NCI-H1417 treated with DMSO at 0.1 percent for 48 hours (cell line): ENCODE data around the gene ELOA.
A peak's percentile ranks its signal among the peaks of the same experiment; 100 is the strongest.
"Not testable (repeated sequence)": the region's sequence is repeated elsewhere in the genome, so short reads cannot be mapped to it uniquely, and the experiment has no call there.

ENCODE experiments used
- DNase-seq: peaks from one replicate; lab custom pipeline; 2025; lab: John Stamatoyannopoulos, UW

ELOA gene

DNA sequence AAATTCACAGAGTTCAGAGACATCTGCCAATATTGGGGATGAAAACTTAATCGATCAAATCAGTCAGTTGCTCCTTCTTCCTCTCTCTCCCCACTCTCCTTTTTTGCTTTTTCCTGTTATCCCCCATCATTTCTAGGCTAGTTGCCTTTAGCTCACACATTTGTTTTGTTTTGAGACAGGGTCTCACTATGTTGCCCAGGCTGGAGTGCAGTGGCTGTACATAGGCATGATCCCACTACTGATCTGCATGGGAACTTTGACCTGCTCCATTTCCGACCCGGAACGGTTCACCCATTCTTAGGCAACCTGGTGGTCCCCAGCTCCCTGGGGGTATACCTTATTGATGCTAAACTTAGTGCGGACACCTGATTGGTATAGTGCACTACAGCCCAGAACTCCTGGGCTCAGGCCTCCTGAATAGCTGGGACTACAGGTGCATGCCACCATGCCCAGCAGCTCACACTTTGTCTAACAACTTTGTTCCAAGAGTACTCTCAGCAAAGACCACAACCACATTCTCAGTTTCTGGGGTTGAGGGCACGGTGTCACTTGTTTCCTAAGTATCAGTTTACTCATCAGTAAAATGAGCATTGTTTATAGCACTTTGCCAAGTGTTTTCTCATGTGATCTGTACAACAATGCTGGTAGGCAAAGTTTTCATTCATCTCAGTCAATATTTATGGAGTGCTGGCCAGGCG, 6.7 kb upstream of the ELOA start:
- no peak for DNase-seq

DNA sequence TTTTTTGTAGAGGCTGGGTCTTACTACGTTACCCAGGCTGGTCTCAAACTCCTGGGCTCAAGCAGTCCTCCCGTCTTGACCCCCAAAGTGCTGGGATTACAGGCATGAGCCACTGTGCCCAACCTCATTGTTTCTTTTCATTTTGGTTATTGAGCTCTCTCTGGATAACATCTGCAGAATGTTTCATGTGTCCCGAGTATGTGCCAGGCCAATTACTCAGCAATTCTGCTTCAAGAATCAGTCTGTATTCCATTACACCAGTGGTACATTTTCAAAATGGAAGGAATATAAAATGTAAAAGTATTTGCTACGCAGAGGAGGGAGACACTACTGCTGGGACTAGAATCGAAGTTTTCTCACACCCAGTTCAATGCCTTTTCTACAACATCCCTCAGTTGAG, 1.7 kb upstream of the ELOA start:
- DNase-seq, result no peak

DNA sequence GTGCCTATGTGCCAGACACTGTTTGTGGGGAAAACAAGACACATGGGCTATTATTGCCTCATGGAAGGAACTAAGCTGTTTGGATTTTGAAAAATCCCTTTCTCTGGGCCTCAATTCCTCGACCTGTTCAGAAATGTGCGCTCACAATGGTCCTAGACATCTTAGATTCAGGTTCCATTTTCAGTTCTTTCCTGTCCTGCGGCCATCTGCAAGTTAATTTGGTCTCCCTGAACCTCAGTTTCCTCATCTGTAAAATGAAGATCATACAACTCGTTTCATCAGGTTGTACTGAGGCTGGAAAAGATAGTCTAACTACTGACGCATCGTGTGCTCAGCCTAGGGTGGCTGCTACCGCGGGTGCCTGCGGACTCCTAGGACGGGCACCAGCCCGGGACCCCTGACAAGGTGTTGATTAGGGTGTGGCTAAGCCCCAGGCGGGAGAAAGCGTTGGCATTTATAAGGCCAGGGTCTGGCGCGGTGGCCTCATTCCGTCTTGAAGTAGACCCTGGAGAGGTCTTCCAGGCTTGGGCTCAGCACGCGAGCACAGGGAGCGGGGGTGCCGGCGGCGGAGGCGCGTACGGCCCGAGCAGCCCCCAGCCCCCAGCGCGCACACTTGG, 493 bp upstream of the ELOA start:
- DNase-seq, result no peak

DNA sequence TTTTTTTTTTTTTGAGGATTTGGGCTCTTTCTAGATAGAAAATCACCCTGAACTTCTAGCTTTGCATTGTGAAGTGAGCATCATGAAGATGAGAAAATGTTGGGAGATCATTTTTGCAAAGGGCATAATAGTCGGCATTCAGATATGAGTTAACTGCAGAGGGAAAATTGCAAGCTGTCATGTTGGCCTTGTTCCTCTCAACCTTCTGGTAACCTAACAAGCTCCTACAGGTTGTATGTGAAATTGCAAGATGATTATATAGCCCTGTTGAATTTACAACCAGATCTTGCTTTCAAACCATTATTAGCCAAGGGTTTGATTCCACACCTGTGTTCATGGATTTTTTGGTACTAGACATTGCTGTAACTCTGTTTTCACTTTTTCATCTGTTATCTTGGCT, 2.2 kb downstream of the ELOA start:
- DNase-seq, result no peak

DNA sequence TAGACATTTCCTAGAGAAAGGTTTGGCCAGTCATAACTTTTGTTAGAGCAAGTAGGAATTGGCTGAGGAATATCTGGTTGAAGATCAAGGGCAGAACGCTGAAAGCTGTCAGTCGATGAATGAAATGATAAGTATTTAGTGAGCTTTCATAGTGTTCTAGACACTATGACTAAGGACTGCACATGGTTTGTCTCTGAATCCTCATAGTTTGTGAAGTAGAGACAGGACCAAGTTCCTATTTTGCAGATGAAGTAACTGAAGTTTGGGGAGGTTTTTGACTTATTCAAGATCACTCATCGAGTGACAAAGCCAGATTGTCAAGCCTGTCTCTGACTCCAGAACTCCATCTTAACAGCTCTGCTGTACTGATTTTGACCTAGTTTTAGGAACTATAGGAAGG, 4.7 kb downstream of the ELOA start:
- DNase-seq, result no peak

DNA sequence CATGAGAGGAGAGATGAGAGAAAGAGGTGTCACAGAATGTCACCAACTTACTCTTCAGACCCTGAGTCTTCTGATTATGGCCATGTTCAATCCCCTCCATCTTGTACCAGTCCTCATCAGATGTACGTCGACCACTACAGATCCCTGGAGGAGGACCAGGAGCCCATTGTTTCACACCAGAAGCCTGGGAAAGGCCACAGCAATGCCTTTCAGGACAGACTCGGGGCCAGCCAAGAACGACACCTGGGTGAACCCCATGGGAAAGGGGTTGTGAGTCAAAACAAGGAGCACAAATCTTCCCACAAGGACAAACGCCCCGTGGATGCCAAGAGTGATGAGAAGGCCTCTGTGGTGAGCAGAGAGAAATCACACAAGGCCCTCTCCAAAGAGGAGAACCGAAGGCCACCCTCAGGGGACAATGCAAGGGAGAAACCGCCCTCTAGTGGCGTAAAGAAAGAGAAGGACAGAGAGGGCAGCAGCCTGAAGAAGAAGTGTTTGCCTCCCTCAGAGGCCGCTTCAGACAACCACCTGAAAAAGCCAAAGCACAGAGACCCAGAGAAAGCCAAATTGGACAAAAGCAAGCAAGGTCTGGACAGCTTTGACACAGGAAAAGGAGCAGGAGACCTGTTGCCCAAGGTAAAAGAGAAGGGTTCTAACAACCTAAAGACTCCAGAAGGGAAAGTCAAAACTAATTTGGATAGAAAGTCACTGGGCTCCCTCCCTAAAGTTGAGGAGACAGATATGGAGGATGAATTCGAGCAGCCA, 8.0 kb downstream of the ELOA start:
- DNase-seq, result no peak

DNA sequence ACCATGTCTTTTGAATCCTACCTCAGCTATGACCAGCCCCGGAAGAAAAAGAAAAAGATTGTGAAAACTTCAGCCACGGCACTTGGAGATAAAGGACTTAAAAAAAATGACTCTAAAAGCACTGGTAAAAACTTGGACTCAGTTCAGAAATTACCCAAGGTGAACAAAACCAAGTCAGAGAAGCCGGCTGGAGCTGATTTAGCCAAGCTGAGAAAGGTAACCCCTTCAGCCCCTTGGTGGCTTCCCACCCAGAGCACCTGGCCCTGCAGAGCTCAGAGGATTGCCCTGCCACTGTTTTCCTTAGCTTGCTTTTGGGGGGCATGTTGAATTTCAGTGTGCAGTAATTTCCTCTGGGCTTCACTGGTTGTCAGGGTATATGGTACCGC, 8.5 kb downstream of the ELOA start:
- DNase-seq, result no peak

DNA sequence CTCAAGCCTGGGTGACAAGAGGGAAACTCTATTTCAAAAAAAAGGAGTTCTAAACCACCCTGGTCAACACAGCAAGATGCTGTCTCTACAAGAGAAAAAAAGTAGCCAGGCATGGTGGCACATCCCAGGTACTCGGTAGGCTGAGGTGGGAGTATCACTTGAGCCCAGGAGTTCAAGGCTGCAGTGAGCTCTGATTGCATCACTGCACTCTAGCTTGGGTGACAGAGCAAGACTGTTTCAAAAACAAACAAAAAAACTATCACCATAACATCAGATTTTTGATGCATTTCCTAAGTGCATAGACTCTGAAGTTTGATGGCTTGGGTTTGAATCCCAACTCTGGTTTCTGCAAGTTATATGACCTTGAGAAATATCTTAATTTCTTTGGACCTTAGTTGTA, 9.6 kb downstream of the ELOA start:
- no peak for DNase-seq

DNA sequence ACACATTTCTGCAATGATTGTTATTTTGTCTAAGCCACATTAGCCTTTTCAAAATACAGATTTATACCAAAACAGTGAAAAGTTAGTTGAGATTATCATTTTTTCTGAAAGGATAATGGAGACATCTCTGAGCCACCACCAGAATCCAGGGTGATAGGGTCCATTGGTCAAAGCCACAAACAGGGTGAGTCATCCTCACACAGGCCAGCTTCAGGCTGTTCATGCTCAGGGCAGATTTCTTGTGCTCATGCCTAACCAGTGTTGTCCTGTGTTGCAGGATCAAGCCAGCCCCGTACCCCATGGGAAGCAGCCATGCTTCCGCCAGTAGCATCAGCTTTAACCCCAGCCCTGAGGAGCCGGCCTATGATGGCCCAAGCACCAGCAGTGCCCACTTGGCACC, 13.4 kb downstream of the ELOA start:
- no peak for DNase-seq

DNA sequence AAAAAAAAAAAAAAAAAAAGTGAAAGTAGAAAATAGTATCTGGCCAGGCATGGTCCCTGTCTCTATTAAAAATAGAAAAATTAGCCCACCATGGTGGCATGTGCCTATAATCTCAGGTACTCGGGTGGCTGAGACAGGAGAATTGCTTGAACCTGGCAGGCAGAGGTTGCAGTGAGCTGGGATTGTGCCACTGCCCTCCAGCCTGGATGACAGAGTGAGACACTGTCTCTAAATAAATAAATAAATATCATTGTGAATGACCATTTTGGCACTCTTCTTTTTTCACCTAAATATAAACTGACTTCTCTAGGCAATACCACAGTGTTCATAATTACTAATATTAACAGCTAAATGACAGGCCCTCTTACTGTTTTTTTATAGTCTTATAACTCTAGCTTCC, 14.5 kb downstream of the ELOA start:
- no peak for DNase-seq

DNA sequence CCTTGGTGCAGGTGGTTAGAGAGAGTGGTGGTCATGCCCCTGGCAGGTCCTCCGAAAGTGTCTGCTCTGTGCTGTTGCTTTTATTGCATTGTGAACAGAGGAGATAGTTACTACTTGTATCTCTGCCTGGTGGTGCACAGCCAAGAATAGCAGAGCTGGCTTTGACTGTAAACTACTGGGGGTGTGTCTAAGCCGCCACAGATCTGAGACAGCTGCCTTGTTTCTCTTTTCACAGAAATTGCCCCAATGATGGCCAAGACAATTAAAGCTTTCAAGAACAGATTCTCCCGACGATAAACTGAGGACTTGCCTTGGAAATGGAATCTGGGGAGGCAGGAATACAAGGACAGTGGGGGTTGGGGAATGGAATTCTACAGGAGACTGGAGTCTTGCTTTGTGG, 16.0 kb downstream of the ELOA start:
- DNase-seq, result no peak

DNA sequence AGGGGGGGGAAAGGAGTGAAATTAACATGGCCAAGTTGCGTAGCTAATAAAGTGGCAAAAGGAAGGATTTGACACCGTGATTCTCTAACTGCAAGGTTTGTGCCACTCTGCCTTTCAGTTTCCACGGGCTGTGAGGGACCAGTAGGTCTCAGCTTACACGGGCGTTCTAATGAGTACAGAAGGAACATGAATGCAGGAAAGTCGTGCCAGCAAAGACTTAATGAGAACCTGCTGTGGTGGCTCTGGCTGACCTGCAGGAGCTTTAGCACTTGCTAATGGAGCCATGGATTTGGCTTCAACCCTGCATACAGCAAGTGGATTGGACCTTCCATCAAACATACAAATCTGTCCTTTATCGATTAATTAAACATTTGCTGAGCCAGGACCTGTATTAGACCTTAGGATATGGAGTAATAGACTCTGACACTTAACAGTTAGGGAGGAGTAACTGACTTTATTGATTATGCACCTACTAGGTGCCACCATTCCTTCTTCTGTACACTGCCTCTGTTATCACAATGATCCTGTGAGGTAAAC, 19.8 kb downstream of the ELOA start:
- no peak for DNase-seq

DNA sequence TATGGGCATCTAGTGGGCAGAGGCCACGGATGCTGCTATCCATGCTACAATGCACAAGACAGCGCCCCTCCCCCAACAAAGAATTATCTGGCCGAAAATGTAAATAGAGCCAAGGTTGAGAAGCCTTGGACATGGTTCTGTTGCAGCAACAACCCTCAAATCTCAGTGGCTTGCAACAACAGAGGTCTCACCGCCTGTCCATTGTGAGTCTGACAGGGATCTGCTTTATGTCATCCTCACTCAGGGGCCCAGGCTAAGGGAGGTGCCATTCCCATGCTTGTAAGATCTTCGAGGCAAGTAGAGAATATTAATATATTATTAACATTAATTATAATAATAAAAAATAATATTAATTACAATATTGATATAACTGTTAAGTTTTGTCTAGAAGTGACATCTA, 25.5 kb downstream of the ELOA start:
- no peak for DNase-seq

DNA sequence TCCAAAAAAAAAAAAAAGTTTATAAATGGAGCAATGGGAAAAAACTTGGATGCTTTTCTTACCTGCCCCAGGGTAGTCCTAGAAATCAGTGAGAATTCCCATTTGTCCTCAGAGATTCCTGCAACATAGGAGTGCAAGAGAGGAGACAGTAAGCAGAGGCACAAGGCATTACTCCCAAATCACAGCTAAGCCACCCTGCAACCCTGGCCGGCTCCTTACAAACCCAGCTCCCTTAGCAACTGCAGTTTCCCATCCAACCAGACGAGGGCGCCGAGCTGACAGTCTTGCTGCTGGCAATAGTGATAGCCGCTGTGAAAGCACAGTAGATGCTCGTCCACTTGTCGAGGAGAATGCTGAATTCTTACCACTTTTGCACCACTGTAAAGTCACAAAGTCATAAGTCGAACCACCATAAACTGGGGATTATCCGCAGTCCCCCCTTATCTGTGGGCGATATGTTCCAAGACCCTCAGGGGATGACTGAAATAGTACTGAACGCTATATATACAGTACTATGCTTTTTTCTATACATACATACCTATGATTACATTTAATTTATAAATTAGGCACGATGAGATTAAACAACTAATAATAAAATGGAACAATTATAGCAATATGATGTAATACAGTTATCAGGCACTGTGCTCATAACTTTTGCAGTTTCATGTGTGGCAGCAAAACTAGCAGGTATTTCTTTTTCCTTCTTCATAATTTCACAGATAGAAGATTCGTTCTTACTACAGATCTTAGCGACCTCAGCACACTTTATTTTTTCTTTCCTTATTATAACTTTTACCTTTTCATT, 29.0 kb downstream of the ELOA start:
- peak; percentile 16 for DNase-seq

DNA sequence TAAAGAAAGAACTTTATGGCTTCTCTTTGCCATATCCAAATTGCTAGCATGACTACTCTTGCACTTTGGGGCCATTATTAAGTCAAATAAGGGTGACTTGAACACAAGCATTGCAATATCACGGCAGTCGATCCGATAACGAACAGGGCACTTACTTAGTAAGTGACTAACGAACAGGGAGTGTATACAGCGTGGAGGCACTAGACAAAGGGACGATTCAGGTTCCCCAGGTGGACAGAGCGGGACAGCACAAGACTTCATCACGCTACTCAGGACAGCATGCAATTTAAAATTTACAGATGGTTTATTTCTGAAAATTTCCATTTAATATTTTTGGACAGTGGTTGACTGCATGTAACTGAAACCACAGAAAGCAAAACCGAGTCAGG, 29.6 kb downstream of the ELOA start:
- DNase-seq, result no peak

DNA sequence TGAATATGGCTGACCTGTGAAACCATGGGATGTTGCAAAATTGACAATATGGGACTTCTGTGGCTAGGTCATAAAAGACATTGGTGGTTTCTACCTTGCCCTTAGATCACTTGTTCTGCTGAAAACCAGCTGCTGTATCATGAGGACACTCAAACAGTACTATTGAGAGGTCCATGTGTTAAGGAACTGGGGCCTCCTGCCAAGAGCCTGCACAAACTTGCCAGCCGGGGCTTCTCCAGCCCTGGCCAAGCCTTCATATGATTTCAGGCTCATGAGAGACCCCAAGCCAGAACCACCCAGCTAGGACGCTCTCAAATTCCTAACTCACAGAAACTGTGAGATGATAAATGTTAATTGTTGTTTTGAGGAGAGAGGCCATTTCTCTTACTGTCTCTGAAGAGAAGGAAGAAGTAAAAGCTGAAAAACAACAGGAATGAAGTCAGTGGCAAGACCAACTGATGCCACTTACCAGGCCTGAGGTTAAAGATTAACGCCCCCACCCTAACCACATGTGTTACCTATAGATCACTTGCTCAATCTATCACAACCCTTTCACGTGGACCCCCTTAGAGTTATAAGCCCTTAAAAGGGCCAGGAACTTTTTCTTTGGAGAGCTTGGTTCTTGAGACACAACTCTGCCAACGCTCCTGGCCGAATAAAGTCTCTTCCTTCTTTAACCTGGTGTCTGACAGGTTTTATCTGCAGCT, 31.1 kb downstream of the ELOA start:
- DNase-seq, result no peak

DNA sequence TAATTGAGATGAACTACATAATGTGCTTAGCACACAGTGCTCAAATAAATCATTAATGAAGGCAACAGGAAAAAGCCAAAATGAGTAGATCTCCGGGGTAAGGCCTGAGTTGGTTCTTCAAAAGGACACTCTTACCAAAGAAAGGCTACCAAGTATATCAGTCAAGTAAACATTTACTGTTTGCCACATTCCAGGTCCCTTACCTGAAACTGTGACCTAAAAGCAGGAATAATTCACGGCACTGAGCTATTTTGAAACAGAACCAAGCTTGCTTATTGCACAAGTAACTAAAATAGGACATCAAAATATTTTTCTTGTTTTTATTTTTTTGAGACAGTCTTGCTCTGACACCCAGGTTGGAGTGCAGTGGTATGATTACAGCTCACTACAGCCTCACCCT, 32.9 kb downstream of the ELOA start:
- no peak for DNase-seq

DNA sequence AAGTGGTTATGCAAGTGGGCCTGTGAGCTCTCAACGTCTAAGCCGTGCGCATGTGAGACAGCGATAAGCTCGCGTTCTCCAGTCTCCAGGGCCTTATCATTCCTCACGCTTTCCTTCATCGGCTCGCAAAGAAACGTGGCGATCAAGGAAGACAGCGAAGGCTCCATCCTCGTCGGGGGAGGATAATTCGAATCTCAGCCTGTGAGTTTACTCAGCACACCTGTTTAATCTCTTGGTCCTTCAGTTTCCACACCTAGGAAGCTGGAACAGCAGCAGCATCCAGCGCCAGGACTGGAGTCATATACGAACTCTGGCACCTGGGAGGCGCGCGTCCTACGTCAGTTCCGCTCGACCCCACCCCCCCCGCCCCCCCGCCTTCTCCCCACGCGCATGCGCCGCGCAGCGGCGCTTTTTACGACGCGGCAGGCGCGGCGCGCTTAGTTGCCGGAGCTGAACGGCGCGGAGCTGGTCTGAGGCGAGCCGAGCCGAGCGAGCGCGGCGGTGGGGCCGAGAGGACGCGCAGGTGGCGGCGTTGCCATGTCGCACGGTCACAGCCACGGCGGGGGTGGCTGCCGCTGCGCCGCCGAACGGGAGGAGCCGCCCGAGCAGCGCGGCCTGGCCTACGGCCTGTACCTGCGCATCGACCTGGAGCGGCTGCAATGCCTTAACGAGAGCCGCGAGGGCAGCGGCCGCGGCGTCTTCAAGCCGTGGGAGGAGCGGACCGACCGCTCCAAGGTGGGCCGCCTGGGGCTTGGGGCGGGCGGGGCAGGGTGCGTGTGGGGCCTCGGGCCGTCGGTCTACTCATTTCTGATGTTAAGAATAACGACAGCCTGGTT, 34.9 kb downstream of the ELOA start, which contains the start of gene PITHD1:
TSS of gene PITHD1 (plus strand) at position 440 of the 836 bp plus-strand sequence. CDS start at position 538, 98 bp downstream.
- peak; percentile 58 for DNase-seq

DNA sequence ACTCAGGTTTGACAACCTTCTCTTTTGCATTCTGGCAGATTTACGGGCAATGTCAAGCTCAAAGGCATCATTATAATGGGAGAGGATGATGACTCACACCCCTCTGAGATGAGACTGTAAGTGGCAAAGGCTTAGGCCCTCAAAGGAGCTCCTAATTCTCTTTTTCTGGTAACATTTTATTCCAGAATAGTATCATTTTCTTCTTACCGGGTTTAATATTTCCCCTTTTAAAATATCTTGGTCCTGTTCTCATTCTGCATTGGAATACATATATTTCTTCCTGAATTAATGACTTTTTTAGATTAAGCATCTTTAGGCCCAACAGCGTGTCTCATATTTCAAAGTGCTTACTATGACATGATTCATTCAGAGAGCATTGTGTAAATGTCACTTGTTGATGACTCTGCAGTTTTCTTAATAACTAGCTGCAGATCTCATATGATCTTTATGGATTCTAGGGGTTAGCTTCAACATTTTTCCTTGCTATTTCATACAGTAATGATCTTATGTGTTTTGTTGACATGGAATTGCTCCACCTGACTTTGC, 36.6 kb downstream of the ELOA start:
- no peak for DNase-seq

DNA sequence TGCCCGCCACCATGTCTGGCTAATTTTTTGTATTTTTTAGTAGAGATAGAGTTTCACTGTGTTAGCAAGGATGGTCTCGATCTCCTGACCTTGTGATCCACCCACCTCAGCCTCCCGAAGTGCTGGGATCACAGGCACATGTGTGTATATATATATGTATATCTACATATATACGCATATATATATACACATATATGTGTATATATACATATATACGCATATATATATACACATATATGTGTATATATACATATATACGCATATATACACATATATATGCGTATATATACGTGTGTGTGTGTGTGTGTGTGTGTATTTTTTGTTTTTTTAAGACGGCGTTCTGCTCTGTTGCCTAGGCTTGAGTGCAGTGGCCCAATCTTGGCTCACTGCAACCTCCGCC, 39.9 kb downstream of the ELOA start:
- DNase-seq, result not testable (repeated sequence)
